Activated CD4-positive, CD25-positive, alpha-beta regulatory T cell treated with anti-CD3 and anti-CD28 coated beads, Interleukin-2, amount 50 U/mL, for 24 hours (primary cell): ENCODE measurements around the gene FANCC.
"Not testable (repeated sequence)": the region's sequence is repeated elsewhere in the genome, so short reads cannot be mapped to it uniquely, and the experiment has no call there.

Experiments
- ATAC-seq, 2 donors: fragments of 150-1000 bp; cut with Tn5 transposase; one replicate each; pipeline ENCODE4 v1.10.0; 2021; ENCODE audit warnings: mild to moderate bottlenecking in 1 of 2, moderate library complexity in 1 of 2

The FANCC gene

GRCh38 chr9:95280745-95281144 is 36.8 kb downstream of the FANCC start:
- no peak for ATAC-seq

- ATAC-seq, result no peak
Observed at GRCh38 chr9:95277509-95277908, 40.0 kb downstream of the FANCC start.

GRCh38 chr9:95276395-95276954 is 41.0 kb downstream of the FANCC start:
- peak; percentile 67 to 81 for ATAC-seq

GRCh38 chr9:95274160-95274559 is 43.3 kb downstream of the FANCC start:
- not testable (repeated sequence) for ATAC-seq

GRCh38 chr9:95273369-95274022 is 44.0 kb downstream of the FANCC start:
- ATAC-seq, result no peak

- no peak for ATAC-seq
Observed at GRCh38 chr9:95272830-95273229, 44.7 kb downstream of the FANCC start.

- no peak for ATAC-seq
Observed at GRCh38 chr9:95270790-95271189, 46.7 kb downstream of the FANCC start.

GRCh38 chr9:95269803-95270773 is 47.4 kb downstream of the FANCC start:
- not testable (repeated sequence) for ATAC-seq

- no peak for ATAC-seq
Observed at GRCh38 chr9:95268681-95269080, 48.8 kb downstream of the FANCC start.

GRCh38 chr9:95266649-95267048 is 50.9 kb downstream of the FANCC start:
- ATAC-seq, result no peak

- ATAC-seq, result no peak
Observed at GRCh38 chr9:95265960-95266359, 51.5 kb downstream of the FANCC start.

GRCh38 chr9:95264954-95265615 is 52.4 kb downstream of the FANCC start:
- ATAC-seq, result no peak

GRCh38 chr9:95261890-95262289 is 55.6 kb downstream of the FANCC start:
- ATAC-seq, result no peak

- ATAC-seq, result no peak
Observed at GRCh38 chr9:95250462-95251221, 66.9 kb downstream of the FANCC start.

- ATAC-seq, result no peak
Observed at GRCh38 chr9:95249986-95250385, 67.5 kb downstream of the FANCC start.

- no peak for ATAC-seq
Observed at GRCh38 chr9:95246547-95246946, 71.0 kb downstream of the FANCC start.

- no peak for ATAC-seq
Observed at GRCh38 chr9:95242613-95243012, 74.9 kb downstream of the FANCC start.

GRCh38 chr9:95239071-95239470 is 78.4 kb downstream of the FANCC start:
- ATAC-seq, result no peak

GRCh38 chr9:95237336-95237735 is 80.2 kb downstream of the FANCC start:
- no peak for ATAC-seq

GRCh38 chr9:95230046-95230445 is 87.5 kb downstream of the FANCC start:
- no peak for ATAC-seq

GRCh38 chr9:95229230-95229915 is 88.1 kb downstream of the FANCC start:
- no peak for ATAC-seq

GRCh38 chr9:95226921-95227320 is 90.6 kb downstream of the FANCC start:
- ATAC-seq, result no peak
